ENCODE measurements around the gene C3orf22. TPM values are rescaled to one million over a fixed set of nuclear protein-coding genes. Genes with fewer than 3 reads are reported as not detected.
"Not testable (repeated sequence)": the region's sequence is repeated elsewhere in the genome, so short reads cannot be mapped to it uniquely, and the experiment has no call there.

C3orf22 gene, protein sequence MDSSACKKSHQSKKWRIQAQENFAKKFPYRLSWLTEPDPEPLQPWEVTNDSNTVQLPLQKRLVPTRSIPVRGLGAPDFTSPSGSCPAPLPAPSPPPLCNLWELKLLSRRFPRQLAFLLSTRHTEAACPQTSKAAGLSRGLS
- total RNA-seq: not detected

DNA sequence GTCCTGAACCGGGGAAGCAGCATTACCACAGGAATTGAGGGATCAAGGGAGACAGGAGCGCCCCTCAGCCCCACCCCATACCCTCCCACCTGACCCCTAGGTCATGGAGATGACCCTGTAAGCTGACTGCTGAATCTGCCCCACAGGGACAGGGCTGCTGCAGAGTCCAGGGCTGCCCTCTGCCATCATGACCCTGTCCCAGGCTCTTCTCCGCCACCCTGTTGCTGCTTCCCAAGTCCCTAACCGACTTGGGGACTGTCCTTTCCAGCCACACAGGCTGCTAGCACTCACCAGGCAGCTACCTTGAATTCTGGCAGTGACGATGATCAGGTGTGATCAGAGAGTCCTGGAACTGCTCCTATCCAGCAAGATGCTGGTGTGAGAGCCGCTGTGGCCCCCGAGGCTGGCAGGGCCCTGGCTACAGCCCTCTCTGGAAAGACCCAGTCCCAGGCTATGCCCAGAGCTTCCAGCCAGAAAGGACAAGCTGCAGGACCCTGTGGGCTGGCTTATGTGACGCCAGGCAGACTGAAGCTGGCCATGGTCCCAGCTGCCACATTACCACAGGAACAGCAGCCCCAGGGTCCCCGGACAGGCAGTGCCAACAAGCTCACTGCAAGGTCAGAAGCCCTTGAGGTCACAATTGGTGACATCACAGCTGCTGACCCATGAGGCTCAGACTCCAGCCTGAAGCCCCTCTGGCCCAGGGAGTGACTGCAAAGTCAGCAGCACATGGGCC is at the start of gene C3orf22:
C3orf22 (minus strand) TSS at position 597 of the 736 bp plus-strand sequence. CDS start 5,542 bp downstream, outside the sequence.
- ATAC-seq: no peak

DNA sequence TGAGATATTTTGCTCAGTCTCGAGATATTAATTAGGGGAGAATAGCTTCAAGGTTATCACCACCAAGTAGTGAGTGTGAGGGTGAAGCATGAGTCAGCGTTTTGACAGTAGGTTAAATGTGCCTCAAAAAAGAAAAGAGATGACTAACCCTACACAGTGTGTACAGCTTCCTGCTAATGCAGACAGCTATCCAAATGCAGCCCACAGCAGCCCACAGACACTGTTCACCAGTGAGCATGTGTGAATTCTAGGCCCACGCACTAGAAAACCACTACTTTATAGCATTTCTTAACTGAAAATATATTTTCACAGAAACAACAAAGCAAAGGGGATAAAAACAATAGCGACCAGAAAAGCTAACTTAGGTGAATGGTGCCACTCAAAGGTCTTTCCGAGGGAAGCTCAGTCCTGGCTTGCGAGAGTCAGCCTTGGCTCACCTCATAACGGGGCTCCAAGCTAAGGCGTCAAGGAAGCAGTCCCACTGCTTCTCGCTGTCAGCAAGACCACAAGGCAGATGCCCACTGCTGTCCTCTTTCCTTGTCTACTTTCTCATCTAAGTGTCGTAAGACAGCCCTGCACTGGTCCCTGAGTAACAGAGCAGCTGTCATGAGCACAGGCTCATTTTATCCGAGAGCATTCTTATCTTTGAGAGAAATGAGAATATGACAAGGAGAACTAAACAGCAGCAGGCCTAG is 48.6 kb upstream of the C3orf22 start:
- no peak for ATAC-seq

DNA sequence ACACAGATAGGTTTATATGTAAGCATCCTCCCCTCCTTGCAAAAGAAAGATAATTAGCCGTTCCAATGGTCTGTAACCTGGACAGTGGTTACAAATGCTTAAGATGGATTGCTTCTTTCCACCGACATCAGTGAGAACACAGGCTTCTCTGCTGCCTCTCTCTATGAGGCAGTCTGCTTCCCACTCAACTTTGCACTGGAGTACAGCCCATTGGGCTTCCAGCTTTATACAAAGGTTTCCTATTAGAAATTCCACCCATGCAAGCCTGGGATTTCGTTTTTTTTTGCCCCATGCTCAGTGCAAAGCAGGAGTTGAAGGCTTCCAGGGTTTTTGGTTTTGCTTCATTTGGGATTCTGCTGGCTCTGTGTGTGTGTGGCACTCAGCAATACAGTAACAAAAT is 47.3 kb upstream of the C3orf22 start:
- no peak for ATAC-seq

DNA sequence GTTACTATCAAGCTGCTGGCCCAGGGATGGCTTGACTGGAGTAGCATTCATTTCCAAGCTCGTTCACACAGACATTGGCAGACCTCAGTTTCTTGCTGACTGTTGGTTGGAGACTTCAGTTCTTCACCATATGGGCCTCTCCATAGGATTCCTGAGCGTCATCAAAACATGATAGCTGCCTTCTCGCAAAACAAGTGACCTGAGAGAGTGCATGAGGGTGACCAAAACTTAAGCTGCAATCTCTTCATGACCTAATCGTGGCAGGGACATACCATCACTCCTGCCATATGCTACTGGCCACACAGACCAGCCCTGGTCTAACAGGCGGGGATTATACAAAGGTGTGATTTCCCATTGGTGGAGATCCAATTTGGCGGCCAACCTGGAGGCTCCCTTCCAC is 46.0 kb upstream of the C3orf22 start:
- ATAC-seq: no peak

DNA sequence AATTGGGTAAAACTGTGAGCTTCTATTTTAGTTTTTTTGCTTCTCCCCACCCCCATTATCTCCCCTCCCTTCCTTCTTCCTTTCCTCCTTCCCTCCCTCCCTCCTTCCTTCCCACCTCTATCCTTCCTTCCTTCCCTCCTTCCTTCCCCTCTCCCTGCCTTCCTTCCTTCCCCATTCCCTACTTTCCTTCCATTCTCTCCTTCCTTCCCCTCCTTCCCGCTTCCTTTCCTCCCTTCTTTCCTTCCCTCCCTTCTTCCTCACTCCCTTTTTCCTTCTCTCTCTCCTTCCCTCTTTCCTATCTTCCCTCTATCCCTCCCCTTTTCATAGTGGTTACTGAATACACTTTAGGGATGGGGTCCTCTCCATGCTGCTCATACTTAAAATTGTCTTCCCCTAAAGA is 40.4 kb upstream of the C3orf22 start:
- no peak for ATAC-seq

DNA sequence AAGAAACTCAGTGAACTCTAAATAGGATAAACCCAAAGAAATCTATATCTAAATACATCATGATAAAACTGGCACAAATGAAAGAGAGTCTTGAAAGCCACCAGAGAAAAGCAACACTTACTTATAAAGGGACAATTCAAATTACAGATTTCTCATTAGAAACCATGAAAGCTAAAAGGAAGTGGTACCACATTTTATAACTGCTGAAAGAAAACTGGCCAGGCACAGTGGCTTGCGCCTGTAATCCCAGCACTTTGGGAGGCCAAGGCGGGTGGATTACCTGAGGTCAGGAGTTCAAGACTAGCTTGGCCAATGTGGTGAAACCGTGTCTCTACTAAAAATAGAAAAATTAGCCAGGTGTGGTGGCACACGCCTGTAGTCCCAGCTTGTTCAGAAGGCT is 36.7 kb upstream of the C3orf22 start:
- ATAC-seq: not testable (repeated sequence)

DNA sequence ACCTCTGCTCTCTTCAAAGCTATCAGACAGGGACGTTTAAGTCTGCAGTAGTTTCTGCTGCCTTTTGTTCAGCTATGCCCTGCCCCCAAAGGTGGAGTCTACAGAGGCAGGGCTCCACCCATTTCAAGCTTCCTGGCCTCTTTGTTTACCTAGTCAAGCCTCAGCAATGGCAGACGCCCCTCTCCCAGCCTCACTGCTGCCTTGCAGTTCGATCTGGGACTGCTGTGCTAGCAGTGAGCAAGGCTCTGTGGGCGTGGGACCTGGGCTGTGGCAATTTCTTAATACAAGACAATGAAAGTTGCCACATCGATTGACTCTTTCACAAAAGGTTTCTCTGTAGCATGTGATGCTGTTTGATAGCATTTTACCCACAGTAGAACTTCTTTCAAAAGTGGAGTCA is 32.8 kb upstream of the C3orf22 start:
- ATAC-seq: not testable (repeated sequence)

DNA sequence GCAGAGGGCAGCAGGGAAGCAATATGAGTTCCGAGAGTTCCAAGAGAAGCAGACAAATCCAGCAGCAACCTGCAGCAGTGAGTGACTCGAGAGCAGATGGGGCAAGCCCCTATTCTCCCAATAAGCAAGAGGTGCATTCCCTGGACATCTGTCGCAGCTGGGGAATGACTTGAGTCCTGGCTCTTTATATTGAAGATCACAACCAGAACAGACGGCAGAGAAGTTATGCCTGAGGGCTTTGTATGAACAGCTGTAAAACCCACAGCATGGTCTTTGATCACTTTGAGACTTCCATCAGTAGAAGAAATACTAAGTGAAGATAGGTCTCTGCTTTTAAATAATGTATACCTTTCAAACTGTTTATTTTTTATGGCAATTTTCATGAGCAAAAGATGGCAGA is 23.6 kb upstream of the C3orf22 start:
- ATAC-seq: no peak

DNA sequence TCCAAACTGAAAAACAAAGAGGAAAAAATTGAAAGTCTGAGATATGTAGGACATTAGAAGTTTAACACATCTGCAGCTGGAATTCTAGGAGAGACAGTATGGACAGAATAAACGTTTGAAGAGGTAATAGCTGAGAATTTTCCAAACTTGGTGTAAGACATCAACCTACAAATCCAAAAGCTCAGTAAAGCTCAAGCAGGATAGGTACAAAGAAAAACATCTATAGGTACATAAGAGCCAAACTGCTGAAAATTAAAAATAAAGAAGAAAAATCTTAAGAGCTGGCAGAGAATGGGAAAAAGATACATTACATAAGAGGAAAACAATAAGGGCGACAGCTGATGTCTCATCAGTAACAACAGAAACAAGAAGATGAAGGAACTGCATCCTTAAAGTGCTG is 22.8 kb upstream of the C3orf22 start:
- ATAC-seq: no peak

DNA sequence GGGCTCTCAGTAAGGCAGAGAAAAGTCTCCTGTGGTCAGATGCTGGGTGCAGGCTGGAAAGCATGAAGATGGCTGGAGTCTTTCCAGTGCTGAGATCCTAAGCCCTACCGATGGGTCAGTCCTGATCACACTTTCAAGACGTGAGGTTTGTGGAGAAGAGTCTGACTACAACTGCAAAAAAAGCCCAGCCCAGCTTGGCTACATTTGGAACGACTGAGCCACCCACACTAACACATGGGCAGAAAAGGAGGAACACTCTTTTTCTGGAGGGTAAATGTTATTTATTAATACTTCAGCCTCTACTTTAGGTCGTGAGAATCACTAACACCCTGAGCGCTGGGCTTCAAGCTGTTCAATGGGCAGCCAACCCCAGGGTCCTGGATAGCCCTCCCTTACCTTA is 22.0 kb upstream of the C3orf22 start:
- no peak for ATAC-seq

DNA sequence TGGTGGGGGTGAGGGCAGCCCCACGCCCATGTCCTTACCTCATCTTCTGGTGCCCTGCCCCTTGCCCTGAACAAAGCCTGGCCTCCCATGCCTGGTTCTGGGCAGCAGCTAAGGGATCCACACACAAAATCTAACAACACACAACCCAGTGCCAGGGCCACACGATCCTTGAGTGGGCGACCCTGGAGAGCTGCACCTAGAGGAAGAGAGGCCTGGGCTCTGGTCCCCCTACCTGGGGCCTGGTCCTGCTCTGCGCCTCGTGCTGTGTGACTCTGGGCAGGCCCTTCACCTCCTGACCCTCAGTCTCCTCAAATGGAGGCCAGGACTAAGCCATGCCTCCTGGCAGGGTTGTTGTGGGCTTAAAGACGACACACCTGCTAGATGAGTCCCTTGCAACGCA is 20.0 kb upstream of the C3orf22 start:
- ATAC-seq: no peak

DNA sequence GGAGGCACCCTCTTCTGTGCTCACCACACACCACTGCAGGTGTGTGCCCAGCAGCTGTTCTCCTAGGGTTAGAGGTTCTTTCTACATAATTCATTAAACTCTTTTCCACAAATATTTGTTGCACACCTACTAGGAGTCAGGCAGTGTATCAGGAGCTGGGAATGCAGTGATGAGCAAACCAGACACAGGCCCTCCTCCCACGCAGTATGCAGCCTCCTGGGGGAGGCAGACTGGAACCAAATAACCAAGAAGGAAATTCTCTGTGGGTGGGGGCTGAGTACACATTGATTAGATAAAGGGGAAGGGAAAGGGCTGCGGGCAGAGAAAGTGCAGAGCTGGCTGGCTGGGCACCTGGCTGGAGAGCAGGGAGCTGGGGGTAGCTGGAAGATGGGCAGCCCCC is 18.5 kb upstream of the C3orf22 start:
- ATAC-seq: no peak

DNA sequence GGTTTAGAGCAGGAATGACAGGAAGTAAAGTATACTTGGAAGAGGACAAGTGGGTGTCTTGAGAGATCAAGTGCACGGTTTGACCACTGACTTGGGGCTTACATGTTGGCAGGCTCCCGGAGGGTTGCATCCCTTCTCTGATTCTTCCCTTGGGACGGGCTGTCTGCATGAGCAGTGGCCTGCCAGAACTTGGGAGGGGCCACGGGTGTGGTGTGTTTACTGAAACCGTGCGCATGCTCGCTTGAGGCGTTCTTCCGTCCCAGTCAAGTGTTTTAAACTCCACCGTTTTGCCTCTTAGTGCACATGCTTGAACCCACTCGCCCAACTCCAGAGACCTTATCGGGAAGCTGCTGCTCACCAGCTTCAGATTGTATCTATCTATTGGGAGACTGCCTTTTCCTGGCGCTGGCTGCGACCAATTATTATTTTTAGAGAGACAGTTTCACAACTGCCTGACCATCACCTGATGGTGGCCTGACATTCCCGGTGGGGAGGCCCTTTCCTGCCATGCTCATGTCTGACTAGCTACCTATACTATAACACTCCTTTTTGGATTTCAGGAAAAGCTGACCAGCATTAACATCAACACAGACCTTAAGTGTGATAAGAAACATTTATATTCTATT is 14.9 kb upstream of the C3orf22 start:
- peak; percentile 33 for ATAC-seq

DNA sequence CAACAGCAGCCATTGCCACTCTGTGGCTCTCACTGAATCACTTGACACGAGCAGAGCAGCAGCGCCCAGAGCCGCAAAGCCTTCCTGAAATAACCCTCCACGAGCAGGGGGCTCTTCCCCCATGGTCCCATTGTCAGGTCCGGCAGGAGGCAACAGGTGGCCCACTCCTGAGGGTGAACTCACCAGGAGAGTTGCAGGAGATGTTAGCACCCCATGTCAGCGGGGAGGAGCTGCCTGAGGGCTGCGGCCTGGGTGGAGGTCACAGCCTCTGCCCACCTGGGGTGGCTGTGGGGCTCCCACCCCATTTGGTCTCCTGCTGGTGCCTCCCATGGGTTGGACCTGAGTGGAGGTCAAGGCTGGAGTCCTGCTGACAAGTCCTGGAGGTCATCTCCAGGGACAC is 12.3 kb upstream of the C3orf22 start:
- ATAC-seq: no peak

DNA sequence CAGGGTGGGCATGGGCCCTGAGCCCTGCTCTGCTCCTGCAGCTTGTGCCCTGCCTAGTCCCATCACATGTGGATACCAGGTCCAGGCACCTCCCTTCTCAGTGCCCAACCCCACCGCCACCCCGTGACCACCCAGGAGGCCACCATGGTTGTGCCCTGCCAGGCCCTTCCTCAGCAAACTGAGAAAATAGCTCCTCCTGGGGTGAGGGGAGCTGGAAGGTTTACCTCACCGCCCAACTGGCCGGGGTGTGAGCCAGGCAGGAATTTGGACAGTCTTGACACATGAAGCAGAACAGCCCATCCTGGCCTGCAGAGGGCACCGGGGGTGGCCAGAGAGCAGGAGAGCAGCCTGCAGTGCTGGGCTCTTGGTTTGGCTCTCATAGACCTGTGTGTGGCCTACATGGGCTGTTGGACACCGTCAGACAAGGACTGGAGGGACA is 11.4 kb upstream of the C3orf22 start:
- peak; percentile 29 for ATAC-seq

DNA sequence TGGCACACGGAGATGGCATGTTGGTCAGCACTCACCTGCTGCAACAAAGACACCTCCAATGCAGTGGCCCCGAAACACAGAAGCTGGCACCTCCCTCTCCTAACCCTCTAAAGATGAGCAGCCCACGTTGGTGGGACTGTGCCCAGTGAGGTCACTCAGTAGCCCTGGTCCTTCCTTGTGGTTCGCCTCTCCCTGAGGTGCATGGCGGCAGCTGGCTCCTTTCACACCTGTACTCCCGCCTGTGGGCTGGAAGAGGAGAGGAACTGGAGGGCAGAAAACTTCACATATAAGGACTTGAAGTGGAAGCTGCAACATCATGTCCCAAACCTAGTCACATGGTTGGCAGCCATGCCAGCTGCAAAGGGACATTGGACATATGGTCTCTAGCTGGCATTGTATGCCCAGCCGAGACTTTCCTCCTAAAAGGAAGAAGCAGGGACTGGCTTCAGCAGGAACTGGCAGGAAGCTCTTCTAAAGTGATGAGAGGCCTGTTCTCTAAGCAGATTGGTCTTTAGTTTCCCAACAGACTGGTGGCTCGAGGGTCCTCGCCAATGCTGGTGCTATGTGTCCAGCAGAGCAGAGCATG is 10.8 kb upstream of the C3orf22 start:
- no peak for ATAC-seq

DNA sequence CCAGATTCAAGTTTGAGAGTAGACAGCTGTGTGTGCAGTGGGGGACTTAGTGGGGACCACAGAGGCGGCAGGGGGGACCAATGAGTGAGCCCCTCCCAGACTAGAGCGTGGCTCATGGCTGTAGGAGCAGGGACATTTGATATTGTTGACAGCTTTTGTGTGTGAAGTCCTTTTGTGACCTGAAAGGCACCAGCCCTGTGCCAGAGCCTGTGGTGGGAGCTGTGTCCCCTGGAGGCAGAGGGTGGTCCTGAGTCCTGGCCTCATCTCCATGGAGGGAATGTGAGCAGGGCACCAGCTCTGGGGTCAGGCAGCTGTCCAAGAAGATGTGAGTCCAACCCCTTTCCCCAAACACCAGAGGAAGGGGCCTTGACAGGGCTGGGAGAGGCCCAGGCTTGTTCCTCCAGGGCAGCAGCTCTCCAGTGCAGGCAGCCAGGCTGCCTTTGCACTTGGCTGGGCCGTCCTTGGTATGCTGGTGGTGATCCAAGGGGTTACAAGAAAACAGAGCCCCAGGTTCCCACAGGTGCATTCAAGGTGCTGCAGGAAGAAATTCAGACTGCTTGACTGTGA is 10.1 kb upstream of the C3orf22 start:
- no peak for ATAC-seq

DNA sequence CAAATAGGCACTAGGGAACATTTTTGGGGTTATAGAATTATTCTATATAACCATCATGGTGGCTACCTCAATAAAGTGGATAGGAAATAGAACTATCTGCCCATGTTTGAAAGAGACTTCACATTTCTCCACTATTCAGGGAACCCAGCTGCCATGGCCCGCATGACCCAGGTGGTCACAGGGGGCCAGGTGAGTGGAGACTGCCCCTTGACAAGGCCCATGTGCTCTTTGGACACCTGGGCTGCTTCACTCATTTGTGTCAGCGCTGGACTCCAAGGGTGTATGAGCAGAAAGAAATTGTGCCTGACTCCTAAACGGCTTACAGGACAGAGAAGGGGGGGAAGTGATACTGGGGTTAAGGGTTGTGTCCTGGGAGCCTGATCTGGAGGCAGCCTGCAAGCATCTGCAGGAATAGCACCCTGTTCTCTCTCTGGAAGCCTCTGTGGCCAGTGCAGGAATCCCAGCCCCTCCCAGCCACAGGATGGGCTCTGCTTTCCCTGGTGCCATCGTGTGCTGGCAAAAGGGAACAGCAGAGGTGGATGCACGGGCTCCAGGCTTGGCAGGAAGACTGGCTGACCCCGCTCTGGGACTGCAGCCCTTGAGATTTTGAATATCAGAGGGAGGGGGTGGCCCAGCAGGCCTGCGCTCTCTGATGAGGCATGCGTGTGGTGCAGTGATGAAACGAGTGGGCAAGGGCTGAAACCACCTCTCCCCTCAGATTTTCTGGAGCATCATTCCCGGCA is 9.1 kb upstream of the C3orf22 start:
- no peak for ATAC-seq

DNA sequence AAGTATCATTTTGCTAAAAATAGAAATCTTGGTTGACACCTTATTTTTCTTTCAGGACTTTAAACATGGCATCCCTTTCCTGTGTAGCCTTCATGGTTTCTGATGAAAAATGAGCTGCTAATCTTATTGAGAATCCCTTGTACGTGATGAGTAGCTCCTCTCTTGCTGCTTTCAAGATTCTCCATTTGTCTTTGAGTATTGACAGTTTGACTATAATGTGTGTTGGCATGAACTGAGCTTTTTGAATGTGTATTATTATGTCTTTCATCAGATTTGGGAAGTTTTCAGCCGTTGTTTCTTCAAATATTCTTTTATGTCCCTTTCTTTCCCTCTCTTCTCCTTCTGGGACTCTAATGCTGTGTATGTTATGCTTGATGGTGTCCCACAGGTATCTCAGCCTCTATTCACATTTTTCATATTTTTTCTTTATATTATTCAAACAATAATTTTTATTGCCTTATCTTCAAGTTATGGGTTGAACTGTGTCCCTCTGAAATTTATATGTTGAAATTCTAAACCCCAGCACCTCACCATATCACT is 4.1 kb upstream of the C3orf22 start:
- no peak for ATAC-seq

DNA sequence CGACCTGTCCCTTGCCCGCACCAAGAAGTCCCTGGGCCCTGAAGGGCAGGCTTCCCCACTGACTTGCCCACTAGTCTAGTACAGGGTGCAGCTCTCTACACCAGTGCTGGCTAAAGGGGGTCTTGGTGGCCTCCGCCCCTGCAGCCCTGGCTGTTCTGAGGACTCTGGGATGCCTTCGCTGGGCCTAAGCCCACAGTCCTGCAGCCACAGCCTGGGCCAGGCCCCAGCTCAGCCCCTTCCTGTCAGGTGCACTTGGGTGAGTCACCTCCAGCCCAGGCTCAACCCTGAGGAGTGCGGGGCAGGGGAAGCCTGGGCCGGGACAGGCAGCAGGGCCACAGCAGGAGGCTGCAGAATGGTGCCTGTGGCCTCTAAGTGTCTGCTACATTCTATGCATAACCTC is 971 bp downstream of the C3orf22 start:
- no peak for ATAC-seq

DNA sequence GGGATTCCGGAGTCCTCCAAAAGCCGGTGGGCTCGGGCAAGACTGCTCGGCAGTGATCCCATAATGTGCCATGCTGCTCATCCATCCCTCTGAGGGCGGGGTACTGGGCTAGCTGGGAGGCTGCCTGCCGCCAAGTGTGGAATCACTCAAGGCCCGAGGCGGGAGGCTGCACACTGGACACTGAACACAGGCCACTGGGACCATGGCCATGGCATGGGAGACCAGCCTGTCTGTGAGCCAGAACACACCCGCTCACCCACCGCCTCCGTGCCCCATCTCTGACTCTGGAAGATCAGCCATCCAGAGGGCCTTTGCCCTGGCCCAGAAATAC is 1.4 kb downstream of the C3orf22 start:
- ATAC-seq: no peak
